Activated gamma-delta T cell (primary cell): ENCODE data around the gene WDR27.
"Not testable (repeated sequence)": the region's sequence is repeated elsewhere in the genome, so short reads cannot be mapped to it uniquely, and the experiment has no call there.

Experiments
- DNase-seq: peaks from one replicate; lab custom pipeline; 2025; lab: John Stamatoyannopoulos, UW

Gene WDR27

GRCh38 chr6:169661391-169661756, 40.5 kb downstream of the WDR27 start:
- no peak for DNase-seq

GRCh38 chr6:169660751-169661390, 41.0 kb downstream of the WDR27 start:
- no peak for DNase-seq

GRCh38 chr6:169659820-169660610, 41.8 kb downstream of the WDR27 start:
- no peak for DNase-seq

- no peak for DNase-seq
Observed at GRCh38 chr6:169657284-169657610, 44.6 kb downstream of the WDR27 start.

GRCh38 chr6:169656546-169657283, 45.1 kb downstream of the WDR27 start:
- no peak for DNase-seq

GRCh38 chr6:169654598-169655391, 47.0 kb downstream of the WDR27 start:
- peak; percentile 49 for DNase-seq

GRCh38 chr6:169653691-169654090, 48.1 kb downstream of the WDR27 start:
- no peak for DNase-seq

- DNase-seq = no peak
Observed at GRCh38 chr6:169652896-169653295, 48.9 kb downstream of the WDR27 start.

GRCh38 chr6:169651498-169651897, 50.3 kb downstream of the WDR27 start:
- DNase-seq = no peak

GRCh38 chr6:169650959-169651292, 50.9 kb downstream of the WDR27 start:
- DNase-seq = no peak

GRCh38 chr6:169650241-169650958, 51.4 kb downstream of the WDR27 start:
- no peak for DNase-seq

GRCh38 chr6:169648617-169649016, 53.2 kb downstream of the WDR27 start:
- no peak for DNase-seq

- DNase-seq = no peak
Observed at GRCh38 chr6:169648092-169648491, 53.7 kb downstream of the WDR27 start.

GRCh38 chr6:169647637-169648036, 54.2 kb downstream of the WDR27 start:
- no peak for DNase-seq

GRCh38 chr6:169646906-169647567, 54.8 kb downstream of the WDR27 start:
- no peak for DNase-seq

- DNase-seq = not testable (repeated sequence)
Observed at GRCh38 chr6:169645459-169645858, 56.4 kb downstream of the WDR27 start.

- DNase-seq = no peak
Observed at GRCh38 chr6:169643521-169643920, 58.3 kb downstream of the WDR27 start.

GRCh38 chr6:169642455-169642854, 59.4 kb downstream of the WDR27 start:
- DNase-seq = no peak

GRCh38 chr6:169641461-169642085, 60.3 kb downstream of the WDR27 start:
- DNase-seq = no peak

- no peak for DNase-seq
Observed at GRCh38 chr6:169640983-169641382, 60.8 kb downstream of the WDR27 start.
